Osteoblast (primary cell): ENCODE data around the gene POFUT1. TPM values are rescaled to one million over a fixed set of nuclear protein-coding genes. Genes with fewer than 3 reads are reported as not detected.
"Not testable (repeated sequence)": the region's sequence is repeated elsewhere in the genome, so short reads cannot be mapped to it uniquely, and the experiment has no call there.

ENCODE experiments used
- DNase-seq: peaks from one replicate; pipeline ENCODE4 v3.0.0; 2011; ENCODE audit warnings: low spot score, mixed read lengths; ENCODE audit not compliant: insufficient read length; ENCODE audit errors: missing footprints
- H2AFZ ChIP-seq: 2 replicates; pipeline ENCODE4 v1.6.0; 2011; ENCODE audit warnings: mild to moderate bottlenecking, low read length
- H3K27ac ChIP-seq: 2 replicates; pipeline ENCODE4 v1.5.1; 2011; ENCODE audit warnings: mild to moderate bottlenecking, low read depth, low read length, moderate library complexity
- H3K27me3 ChIP-seq: 2 replicates; pipeline ENCODE4 v1.6.0; 2012; ENCODE audit warnings: mild to moderate bottlenecking, control low read depth, inconsistent platforms, low read length, moderate library complexity; ENCODE audit not compliant: insufficient read depth
- H3K36me3 ChIP-seq: 2 replicates; pipeline ENCODE4 v1.5.1; 2011; ENCODE audit warnings: mild to moderate bottlenecking, low read length, control low read depth, moderate library complexity; ENCODE audit not compliant: insufficient read depth
- H3K4me1 ChIP-seq: 2 replicates; pipeline ENCODE4 v1.5.1; 2011; ENCODE audit warnings: mild to moderate bottlenecking, low read length, control low read depth, moderate library complexity; ENCODE audit not compliant: insufficient read depth
- H3K4me2 ChIP-seq: 2 replicates; pipeline ENCODE4 v1.6.0; 2011; ENCODE audit warnings: mild to moderate bottlenecking, low read length; ENCODE audit not compliant: insufficient read depth
- H3K4me3 ChIP-seq: fragments of 200-600 bp; sonication (generic); 3 replicates; pipeline ENCODE4 v1.5.1; 2012; ENCODE audit warnings: mild to moderate bottlenecking, low read length, inconsistent platforms; ENCODE audit not compliant: insufficient read depth
- H3K79me2 ChIP-seq: 2 replicates; pipeline ENCODE4 v1.6.0; 2012; ENCODE audit warnings: mild to moderate bottlenecking, low read length, control low read depth, inconsistent platforms; ENCODE audit not compliant: insufficient read depth
- H3K9me3 ChIP-seq: 2 replicates; pipeline ENCODE4 v1.5.1; 2011; ENCODE audit warnings: low read depth, low read length, control low read depth
- H4K20me1 ChIP-seq: 2 replicates; pipeline ENCODE4 v1.6.0; 2012; ENCODE audit warnings: mild to moderate bottlenecking, low read length, control low read depth; ENCODE audit not compliant: insufficient read depth
- CTCF ChIP-seq: IDR thresholded peaks from 2 replicates; pipeline ENCODE4 v1.5.1; 2011; ENCODE audit warnings: mild to moderate bottlenecking, low read depth, low read length, moderate library complexity; ENCODE audit errors: extremely low read depth
- total RNA-seq: library from RNA; depleted of rRNA; stranded (reverse); fragments of >200 nt; gene quantifications from 2 replicates; pipeline ENCODE4 v1.2.3, GENCODE V29; 2012

The POFUT1 gene
- total RNA-seq, 1 donor: 40.9 TPM

DNA sequence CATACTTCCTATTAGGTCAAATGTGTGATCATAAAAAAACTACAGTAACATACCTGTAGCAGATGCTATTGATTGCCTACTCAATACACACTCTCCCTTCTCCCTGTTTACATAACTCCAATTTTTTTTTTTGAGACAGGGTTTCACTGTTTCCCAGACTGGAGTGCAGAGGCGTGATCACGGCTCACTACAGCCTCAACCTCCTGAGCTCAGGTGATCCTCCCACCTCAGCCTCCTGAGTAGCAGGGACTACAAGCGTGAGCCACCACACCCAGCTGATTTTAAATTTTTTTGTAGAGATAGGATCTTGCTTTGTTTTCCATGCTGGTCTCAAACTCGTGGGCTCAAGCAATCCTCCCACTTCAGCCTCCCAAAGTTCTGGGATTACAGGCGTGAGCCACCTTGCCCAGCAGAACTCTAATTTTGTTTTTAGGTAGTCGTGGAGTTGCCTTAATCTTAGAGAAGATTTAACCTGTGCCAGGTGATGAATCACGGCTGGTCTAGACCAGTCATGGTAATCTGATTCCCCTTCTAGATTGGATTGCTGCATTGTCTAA lies 55.8 kb downstream of the POFUT1 start:
- no peak overlapping the region for H3K4me3 ChIP-seq
- no peaks in the 10 kb centered on the region for H3K36me3 ChIP-seq
- TF ChIP-seq CTCF: no peak
- no peaks in the 10 kb centered on the region for H4K20me1 ChIP-seq
- no peaks in the 10 kb centered on the region for H3K79me2 ChIP-seq
- no peak overlapping the region for H3K27ac ChIP-seq
- no peaks in the 10 kb centered on the region for H3K9me3 ChIP-seq
- H3K27me3 ChIP-seq: no peaks in the 10 kb centered on the region
- no peak for DNase-seq
- H3K4me1 ChIP-seq: no peaks in the 10 kb centered on the region
- H2AFZ ChIP-seq: no peak overlapping the region
- H3K4me2 ChIP-seq: no peak overlapping the region

DNA sequence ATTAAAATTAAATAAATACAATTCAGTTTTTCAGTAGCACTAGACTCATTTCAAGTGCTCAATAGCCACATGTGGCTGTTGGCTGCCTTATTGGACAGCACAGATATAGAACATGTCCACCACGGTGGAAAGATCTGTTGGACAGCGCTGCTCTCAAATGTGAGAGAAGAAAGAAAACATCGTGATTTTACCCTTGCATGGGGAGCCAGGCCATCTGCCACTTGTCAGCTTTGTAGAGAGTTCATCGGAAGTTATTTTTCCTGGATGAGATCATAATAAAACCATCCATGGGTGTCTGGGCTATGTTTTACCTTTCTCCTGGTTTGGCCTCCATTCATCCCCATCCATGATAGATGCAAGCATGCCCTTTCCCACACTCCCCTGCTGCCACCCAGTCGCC lies 63.9 kb downstream of the POFUT1 start:
- Histone ChIP-seq H3K9me3 (no peaks in the 10 kb centered on the region), H3K4me2 (no peak overlapping the region), H3K79me2 (no peaks in the 10 kb centered on the region), H4K20me1 (no peaks in the 10 kb centered on the region), H3K27me3 (peaks cover 3% of the 10 kb centered on the region), H2AFZ (no peak overlapping the region), H3K4me1 (no peaks in the 10 kb centered on the region), H3K4me3 (no peak overlapping the region), H3K36me3 (no peaks in the 10 kb centered on the region), H3K27ac (no peak overlapping the region)
- TF ChIP-seq CTCF: no peak
- DNase-seq: no peak

DNA sequence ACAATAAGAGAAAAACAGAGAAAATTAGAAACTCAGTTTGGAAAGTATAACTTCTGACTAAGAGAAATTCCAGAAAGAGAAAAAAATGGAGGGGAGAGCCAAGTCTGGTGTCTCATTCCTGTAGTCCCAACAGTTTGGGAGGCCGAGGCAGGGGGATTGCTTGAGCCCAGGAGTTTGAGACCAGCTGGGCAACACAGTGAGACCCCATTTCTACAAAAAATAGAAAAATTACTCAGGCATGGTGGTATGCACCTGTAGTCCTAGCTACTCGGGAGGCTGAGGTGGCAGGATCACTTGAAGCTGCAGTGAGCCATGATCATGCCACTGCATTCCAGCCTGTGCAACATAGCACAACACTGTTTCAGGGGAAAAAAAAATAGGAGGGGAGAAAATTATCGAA lies 66.7 kb downstream of the POFUT1 start:
- Histone ChIP-seq H3K36me3 (no peaks in the 10 kb centered on the region), H3K27me3 (peaks cover 3% of the 10 kb centered on the region), H4K20me1 (no peaks in the 10 kb centered on the region), H3K9me3 (no peaks in the 10 kb centered on the region), H3K79me2 (peaks cover 24% of the 10 kb centered on the region), H3K4me2 (no peak overlapping the region), H3K4me3 (no peak overlapping the region), H3K27ac (no peak overlapping the region), H2AFZ (no peak overlapping the region), H3K4me1 (peaks cover 14% of the 10 kb centered on the region)
- no peak for TF ChIP-seq CTCF
- no peak for DNase-seq

DNA sequence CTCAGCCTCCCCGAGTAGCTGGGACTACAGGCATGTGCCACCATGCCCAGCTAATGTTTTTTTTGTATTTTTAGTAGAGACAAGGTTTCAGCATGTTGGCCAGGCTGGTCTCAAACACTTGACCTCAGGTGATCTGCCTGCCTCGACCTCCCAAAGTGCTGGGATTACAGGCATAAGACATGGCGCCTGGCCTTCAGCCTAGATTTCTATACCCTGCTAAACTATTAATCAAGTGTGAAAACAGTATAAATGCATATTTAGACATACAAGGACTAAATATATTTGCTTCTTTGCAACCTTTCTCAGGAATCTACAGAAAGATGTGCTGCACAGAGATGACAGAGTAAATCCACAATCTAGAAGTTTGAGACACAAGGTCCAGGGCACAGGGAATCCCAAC lies 67.5 kb downstream of the POFUT1 start:
- not testable (repeated sequence) for H4K20me1 ChIP-seq, H3K36me3 ChIP-seq, H3K27me3 ChIP-seq, H3K27ac ChIP-seq, H3K4me2 ChIP-seq, H3K9me3 ChIP-seq, H3K4me3 ChIP-seq, H2AFZ ChIP-seq
- H3K4me1 ChIP-seq: peaks cover 14% of the 10 kb centered on the region
- peaks cover 31% of the 10 kb centered on the region for H3K79me2 ChIP-seq
- peak; percentile 41 for DNase-seq
